Ramos (cell line): ENCODE results near the gene CHGA.

Experiments
- in situ Hi-C: fragments of 300-500 bp; cut with MboI; formaldehyde crosslinking; loops from one replicate; pipeline ENCODE4 v1.14.3; 2022; ENCODE audit warnings: low sequenced_read_pairs; ENCODE audit not compliant: unreplicated experiment

The CHGA gene

GRCh38 chr14:92973261-92973797 lies 50.4 kb downstream of the CHGA start:
- in situ Hi-C loops, result no loop called here

- in situ Hi-C loops, result no loop called here
These were observed 50.9 kb downstream of the CHGA start for GRCh38 chr14:92973798-92974372.

DNA sequence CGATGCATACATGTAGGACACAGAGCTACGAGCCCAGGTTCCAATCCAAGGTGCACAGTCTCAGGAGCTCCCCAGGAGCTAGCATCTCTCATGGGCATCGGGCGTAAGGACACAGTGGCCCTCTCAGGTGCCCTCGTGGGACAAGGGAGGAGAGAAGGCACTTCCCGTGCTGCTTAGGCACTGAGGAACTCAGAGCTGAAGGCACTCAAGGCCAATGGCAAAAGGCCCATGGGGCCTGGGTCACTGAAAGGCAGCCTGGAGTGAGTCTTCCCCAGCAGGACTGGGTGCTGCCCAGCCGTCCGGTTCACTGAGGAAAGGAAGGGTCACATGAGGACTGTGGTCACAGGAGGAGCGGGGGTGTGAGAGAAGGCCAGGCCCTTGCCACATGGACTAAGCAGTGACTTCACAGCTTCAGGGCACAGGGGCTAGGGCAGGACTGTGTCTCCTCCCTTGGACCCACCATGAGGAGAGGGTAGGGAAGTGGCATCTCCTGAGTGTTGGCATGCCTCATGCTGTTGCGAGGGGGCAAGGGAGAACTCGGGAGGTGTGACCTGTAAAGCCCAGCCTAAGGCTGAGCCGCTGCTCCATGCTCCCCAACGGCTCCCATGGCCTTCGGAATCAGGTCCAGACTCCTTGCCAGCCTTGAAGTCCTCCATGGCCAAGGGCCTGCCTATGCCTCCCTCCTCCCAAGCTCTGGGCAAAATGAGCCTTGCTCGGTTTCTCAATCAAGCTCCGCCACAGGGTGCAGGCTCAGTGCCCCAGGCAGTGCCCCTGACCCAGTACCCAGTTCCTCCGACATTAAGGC lies 51.8 kb downstream of the CHGA start:
- in situ Hi-C loops, result no loop called here

DNA sequence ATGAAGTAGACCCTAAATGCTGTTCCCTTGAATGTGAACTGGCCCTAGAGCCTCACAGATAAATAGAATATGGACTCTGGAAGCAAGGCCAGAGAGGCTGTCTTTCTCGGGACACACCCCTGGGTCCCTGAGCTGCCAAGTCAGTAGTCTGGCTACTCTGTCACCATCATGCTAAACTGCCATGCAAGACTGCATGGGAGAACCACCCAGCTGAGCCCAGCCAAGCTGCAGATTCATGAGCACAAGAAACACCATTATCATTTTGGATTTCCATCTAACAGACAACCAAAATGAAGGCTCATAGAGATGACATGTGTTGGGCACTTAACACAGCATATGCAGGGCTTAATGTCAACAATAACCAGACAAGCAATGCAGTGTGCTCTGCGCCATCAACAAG lies 53.3 kb downstream of the CHGA start:
- in situ Hi-C loops, result no loop called here

DNA sequence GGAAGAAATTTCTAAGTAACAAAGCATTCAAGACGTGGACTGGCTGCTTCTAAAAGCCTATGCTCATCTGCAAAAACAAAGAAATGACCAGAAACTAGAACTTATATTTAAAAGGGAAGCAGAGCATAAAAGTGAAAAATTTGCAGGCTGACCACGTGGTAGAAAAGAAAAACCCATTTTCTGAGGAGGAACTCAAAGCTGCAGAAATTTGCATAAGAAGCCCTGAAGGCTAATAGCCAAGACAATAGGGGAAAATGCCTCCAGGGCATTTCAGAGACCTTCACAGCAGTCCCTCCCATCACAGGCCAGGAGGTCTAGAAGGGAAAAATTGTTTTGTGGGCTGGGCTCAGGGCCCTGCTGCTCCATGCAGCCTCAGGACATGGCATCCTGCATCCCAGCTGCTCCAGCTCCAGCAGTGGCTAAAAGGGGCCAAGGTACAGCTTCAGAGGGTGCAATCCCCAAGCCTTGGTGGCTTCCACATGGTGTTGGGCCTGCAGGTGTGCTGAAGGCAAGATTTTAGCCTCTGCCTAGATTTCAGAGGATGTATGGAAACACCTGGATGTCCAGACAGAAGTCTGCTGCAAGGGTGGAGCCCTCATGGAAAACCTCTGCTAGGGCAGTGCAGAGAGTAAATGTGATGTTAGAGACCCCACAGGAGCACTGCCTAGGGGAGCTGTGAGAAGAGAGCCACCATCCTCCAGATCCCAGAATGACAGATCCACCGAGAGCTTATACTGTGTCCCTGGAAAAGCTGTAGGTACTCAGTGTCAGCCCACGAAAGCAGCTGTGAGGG lies 55.5 kb downstream of the CHGA start:
- in situ Hi-C loops, result no loop called here

DNA sequence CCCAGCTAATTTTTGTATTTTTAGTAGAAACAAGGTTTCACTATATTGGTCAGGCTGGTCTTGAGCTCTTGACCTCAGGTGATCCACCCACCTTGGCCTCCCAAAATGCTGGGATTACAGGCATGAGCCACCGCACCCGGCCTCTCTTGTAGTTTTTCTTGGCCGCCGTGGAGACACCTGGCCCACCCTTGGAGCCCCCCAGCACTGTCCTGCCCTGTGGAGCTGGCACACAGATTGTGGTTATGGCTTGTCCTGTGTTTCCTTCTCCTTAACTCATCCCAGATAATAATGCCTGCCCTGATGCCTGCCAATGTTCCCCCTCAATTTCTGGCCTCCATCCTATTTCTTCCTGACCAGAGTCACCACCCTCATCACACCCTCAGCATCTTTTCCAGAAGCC lies 57.9 kb downstream of the CHGA start:
- in situ Hi-C loops, result no loop called here

DNA sequence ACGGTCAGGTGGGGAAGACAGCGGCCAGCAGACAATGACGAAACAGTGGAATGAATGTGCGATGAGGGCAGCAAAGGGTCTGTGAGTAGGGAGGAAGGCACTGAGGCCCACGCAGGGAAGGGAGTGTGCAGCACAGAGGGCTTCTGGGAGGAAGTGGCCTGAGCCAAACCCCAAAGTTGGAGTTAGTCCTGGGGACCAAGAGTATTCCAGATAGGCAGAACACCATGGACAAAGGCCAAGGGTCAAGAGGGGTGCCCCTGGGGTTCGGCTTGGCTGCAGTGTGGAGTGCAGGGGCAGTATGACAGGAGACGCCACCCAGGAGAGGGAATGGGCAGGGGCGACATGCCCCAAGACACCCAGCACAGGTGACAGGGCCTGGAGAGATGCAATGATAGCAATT lies 58.8 kb downstream of the CHGA start:
- in situ Hi-C loops, result no loop called here

GRCh38 chr14:92982956-92983355 lies 60.0 kb downstream of the CHGA start:
- in situ Hi-C loops, result no loop called here

DNA sequence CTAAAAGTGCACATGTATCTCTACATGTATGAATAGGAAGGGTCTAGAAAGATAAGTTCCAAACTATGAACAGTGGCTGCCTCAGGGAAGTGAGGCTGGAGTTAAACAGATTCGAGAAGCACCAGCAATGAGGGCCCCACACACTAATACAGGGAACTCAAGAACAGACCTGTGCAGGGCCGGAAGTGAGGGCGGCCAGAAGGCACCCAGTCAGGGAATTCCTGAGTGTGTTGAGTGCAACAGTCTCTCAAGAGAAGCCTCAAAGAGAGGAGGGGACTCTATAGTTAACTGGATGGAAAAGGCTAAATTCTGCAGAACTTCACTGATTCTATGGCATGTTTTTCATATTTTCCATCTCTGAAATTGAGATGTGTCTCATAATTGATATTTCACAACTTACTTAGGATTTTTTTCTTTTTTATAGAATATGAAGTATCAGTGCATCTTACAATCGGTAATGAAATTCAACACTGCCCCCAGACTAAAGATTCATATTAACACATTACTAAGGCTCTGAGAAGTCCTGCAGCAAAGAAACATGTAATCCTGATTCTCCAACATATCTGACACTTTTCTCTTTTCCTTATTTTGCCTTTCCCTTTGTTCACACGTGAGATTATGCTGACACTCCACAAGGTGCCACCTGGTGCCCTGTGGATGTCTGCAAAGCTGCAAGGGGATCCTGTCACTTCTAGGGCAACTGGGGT lies 61.3 kb downstream of the CHGA start:
- in situ Hi-C loops, result no loop called here
